Activated naive CD8-positive, alpha-beta T cell treated with anti-CD3 and anti-CD28 coated beads for 36 hours (primary cell): ENCODE results near the gene SPTLC3. TPM values are rescaled to one million over a fixed set of nuclear protein-coding genes. Genes with fewer than 3 reads are reported as not detected.
A peak's percentile ranks its signal among the peaks of the same experiment; 100 is the strongest.

Experiments
- DNase-seq: peaks from one replicate; pipeline ENCODE4 v3.0.0; 2021
- H3K27ac Mint-ChIP-seq: one replicate; pipeline ENCODE4 v1.8.0; 2022; ENCODE audit warnings: mild to moderate bottlenecking, moderate library complexity, mixed read lengths
- H3K27me3 Mint-ChIP-seq: one replicate; pipeline ENCODE4 v1.8.0; 2022; ENCODE audit warnings: mild to moderate bottlenecking, mixed read lengths
- H3K36me3 Mint-ChIP-seq: one replicate; pipeline ENCODE4 v1.8.0; 2021; ENCODE audit warnings: mild to moderate bottlenecking, mixed read lengths
- H3K4me1 Mint-ChIP-seq: one replicate; pipeline ENCODE4 v1.8.0; 2021; ENCODE audit warnings: mixed read lengths
- H3K4me3 Mint-ChIP-seq: one replicate; pipeline ENCODE4 v1.8.0; 2022; ENCODE audit warnings: mild to moderate bottlenecking, moderate library complexity, mixed read lengths
- H3K9me3 Mint-ChIP-seq: one replicate; pipeline ENCODE4 v1.8.0; 2022; ENCODE audit warnings: mixed read lengths
- total RNA-seq, 2 experiments: library from RNA; stranded (reverse); gene quantifications; one replicate each; pipeline ENCODE4 v1.2.3, GENCODE V29; 2021

SPTLC3 gene
- total RNA-seq, 2 experiments from 2014 or later: 0.76 to 1.7 TPM

- Mint-ChIP-seq H3K4me3 (no peak overlapping the region), H3K4me1 (no peaks in the 10 kb centered on the region), H3K27ac (no peak overlapping the region), H3K36me3 (no peaks in the 10 kb centered on the region), H3K27me3 (peaks cover 5% of the 10 kb centered on the region), H3K9me3 (no peaks in the 10 kb centered on the region)
- no peak for DNase-seq
These were observed 138.5 kb downstream of the SPTLC3 start for GRCh38 chr20:13147071-13147963.

GRCh38 chr20:13147971-13148370 is 139.2 kb downstream of the SPTLC3 start:
- H3K4me3 Mint-ChIP-seq: no peak overlapping the region
- H3K9me3 Mint-ChIP-seq: no peaks in the 10 kb centered on the region
- H3K36me3 Mint-ChIP-seq: no peaks in the 10 kb centered on the region
- DNase-seq: no peak
- peaks cover 5% of the 10 kb centered on the region for H3K27me3 Mint-ChIP-seq
- no peak overlapping the region for H3K27ac Mint-ChIP-seq
- H3K4me1 Mint-ChIP-seq: no peaks in the 10 kb centered on the region

- Mint-ChIP-seq H3K27me3 (peaks cover 5% of the 10 kb centered on the region), H3K9me3 (no peaks in the 10 kb centered on the region), H3K4me1 (no peaks in the 10 kb centered on the region), H3K27ac (no peak overlapping the region), H3K4me3 (no peak overlapping the region), H3K36me3 (no peaks in the 10 kb centered on the region)
- DNase-seq: no peak
These were observed 139.6 kb downstream of the SPTLC3 start for GRCh38 chr20:13148402-13148801.

GRCh38 chr20:13148961-13149360 is 140.2 kb downstream of the SPTLC3 start:
- Mint-ChIP-seq H3K4me1 (no peaks in the 10 kb centered on the region), H3K4me3 (no peak overlapping the region), H3K9me3 (no peaks in the 10 kb centered on the region), H3K27me3 (peaks cover 5% of the 10 kb centered on the region), H3K36me3 (no peaks in the 10 kb centered on the region), H3K27ac (no peak overlapping the region)
- DNase-seq: no peak

- Mint-ChIP-seq H3K9me3 (no peaks in the 10 kb centered on the region), H3K27me3 (peaks cover 5% of the 10 kb centered on the region), H3K4me3 (no peak overlapping the region), H3K36me3 (no peaks in the 10 kb centered on the region), H3K27ac (no peak overlapping the region), H3K4me1 (no peaks in the 10 kb centered on the region)
- DNase-seq: no peak
These were observed 140.8 kb downstream of the SPTLC3 start for GRCh38 chr20:13149371-13150105.

GRCh38 chr20:13158369-13158768 is 149.6 kb downstream of the SPTLC3 start:
- H3K9me3 Mint-ChIP-seq: no peaks in the 10 kb centered on the region
- no peak for DNase-seq
- no peaks in the 10 kb centered on the region for H3K4me1 Mint-ChIP-seq

GRCh38 chr20:13159889-13160288 is 151.1 kb downstream of the SPTLC3 start:
- Mint-ChIP-seq H3K27ac (no peak overlapping the region), H3K27me3 (no peaks in the 10 kb centered on the region), H3K4me3 (no peak overlapping the region), H3K9me3 (no peaks in the 10 kb centered on the region), H3K36me3 (no peaks in the 10 kb centered on the region), H3K4me1 (no peaks in the 10 kb centered on the region)
- no peak for DNase-seq

More at GRCh38 chr20:13158369-13158768, 149.6 kb downstream of the SPTLC3 start:
- H3K27ac Mint-ChIP-seq: no peak overlapping the region
- no peaks in the 10 kb centered on the region for H3K27me3 Mint-ChIP-seq
- no peaks in the 10 kb centered on the region for H3K36me3 Mint-ChIP-seq
- no peak overlapping the region for H3K4me3 Mint-ChIP-seq

GRCh38 chr20:13165203-13165602 is 156.4 kb downstream of the SPTLC3 start:
- H3K36me3 Mint-ChIP-seq: no peaks in the 10 kb centered on the region
- no peak for DNase-seq
- no peaks in the 10 kb centered on the region for H3K4me1 Mint-ChIP-seq
- H3K4me3 Mint-ChIP-seq: no peak overlapping the region
- no peak overlapping the region for H3K27ac Mint-ChIP-seq
- no peaks in the 10 kb centered on the region for H3K27me3 Mint-ChIP-seq
- H3K9me3 Mint-ChIP-seq: no peaks in the 10 kb centered on the region

GRCh38 chr20:13166011-13166410 is 157.2 kb downstream of the SPTLC3 start:
- no peaks in the 10 kb centered on the region for H3K4me1 Mint-ChIP-seq
- H3K27ac Mint-ChIP-seq: no peak overlapping the region
- no peak overlapping the region for H3K4me3 Mint-ChIP-seq
- no peak for DNase-seq
- no peaks in the 10 kb centered on the region for H3K36me3 Mint-ChIP-seq
- no peaks in the 10 kb centered on the region for H3K9me3 Mint-ChIP-seq
- H3K27me3 Mint-ChIP-seq: no peaks in the 10 kb centered on the region

GRCh38 chr20:13166437-13166836 is 157.7 kb downstream of the SPTLC3 start:
- no peak overlapping the region for H3K4me3 Mint-ChIP-seq
- H3K27me3 Mint-ChIP-seq: no peaks in the 10 kb centered on the region
- DNase-seq: no peak
- no peak overlapping the region for H3K27ac Mint-ChIP-seq
- no peaks in the 10 kb centered on the region for H3K9me3 Mint-ChIP-seq
- H3K36me3 Mint-ChIP-seq: no peaks in the 10 kb centered on the region
- H3K4me1 Mint-ChIP-seq: no peaks in the 10 kb centered on the region

GRCh38 chr20:13169086-13169485 is 160.3 kb downstream of the SPTLC3 start:
- no peaks in the 10 kb centered on the region for H3K36me3 Mint-ChIP-seq
- no peaks in the 10 kb centered on the region for H3K4me1 Mint-ChIP-seq
- no peak for DNase-seq
- no peak overlapping the region for H3K4me3 Mint-ChIP-seq
- no peaks in the 10 kb centered on the region for H3K9me3 Mint-ChIP-seq
- H3K27ac Mint-ChIP-seq: no peak overlapping the region
- no peaks in the 10 kb centered on the region for H3K27me3 Mint-ChIP-seq

GRCh38 chr20:13170771-13171170 is 162.0 kb downstream of the SPTLC3 start:
- Mint-ChIP-seq H3K9me3 (no peaks in the 10 kb centered on the region), H3K27me3 (no peaks in the 10 kb centered on the region), H3K4me1 (no peaks in the 10 kb centered on the region), H3K36me3 (no peaks in the 10 kb centered on the region), H3K4me3 (no peak overlapping the region), H3K27ac (no peak overlapping the region)
- no peak for DNase-seq

- Mint-ChIP-seq H3K36me3 (peaks cover 2% of the 10 kb centered on the region), H3K27ac (no peak overlapping the region), H3K9me3 (peaks cover 17% of the 10 kb centered on the region), H3K4me3 (no peak overlapping the region), H3K27me3 (peaks cover 8% of the 10 kb centered on the region), H3K4me1 (no peaks in the 10 kb centered on the region)
- no peak for DNase-seq
These were observed 164.4 kb downstream of the SPTLC3 start for GRCh38 chr20:13173201-13173600.

GRCh38 chr20:13174402-13174801 is 165.6 kb downstream of the SPTLC3 start:
- H3K4me3 Mint-ChIP-seq: no peak overlapping the region
- no peak overlapping the region for H3K27ac Mint-ChIP-seq

GRCh38 chr20:13180986-13181889 is 172.5 kb downstream of the SPTLC3 start:
- Mint-ChIP-seq H3K27ac (peak overlapping the region; percentile 56), H3K4me3 (no peak overlapping the region), H3K27me3 (peaks cover 14% of the 10 kb centered on the region), H3K4me1 (peaks cover 11% of the 10 kb centered on the region), H3K9me3 (peaks cover 21% of the 10 kb centered on the region), H3K36me3 (peaks cover 2% of the 10 kb centered on the region)
- DNase-seq: no peak

More at GRCh38 chr20:13174402-13174801, 165.6 kb downstream of the SPTLC3 start:
- no peak for DNase-seq
- H3K36me3 Mint-ChIP-seq: peaks cover 2% of the 10 kb centered on the region
- H3K27me3 Mint-ChIP-seq: peaks cover 8% of the 10 kb centered on the region
- peaks cover 20% of the 10 kb centered on the region for H3K9me3 Mint-ChIP-seq
- no peaks in the 10 kb centered on the region for H3K4me1 Mint-ChIP-seq
